GM12878 (cell line): ENCODE measurements around the gene PATJ. TPM values are rescaled to one million over a fixed set of nuclear protein-coding genes. Genes with fewer than 3 reads are reported as not detected.
"Not testable (repeated sequence)": the region's sequence is repeated elsewhere in the genome, so short reads cannot be mapped to it uniquely, and the experiment has no call there.

ENCODE experiments used
- ATAC-seq: fragments of 200-7000 bp; cut with Tn5 transposase; 3 replicates; pipeline ENCODE4 v1.9.1; 2020; ENCODE audit warnings: mild to moderate bottlenecking, moderate library complexity
- BruUV-seq: library from RNA; stranded (reverse); fragments of 400-500 nt; replicated peaks from 2 replicates; lab custom pipeline; 2021; lab: Mats Ljungman, UMichigan
- CTCF ChIA-PET: fragments of 300-600 bp; sonication (Branson Sonifier 250); formaldehyde crosslinking; extraction: SDS; loops from one replicate; lab custom pipeline; 2021; ENCODE audit warnings: inconsistent platforms; lab: Yijun Ruan, JAX
- POLR2A ChIA-PET: fragments of 350-600 bp; formaldehyde crosslinking; extraction: SDS; loops from one replicate; lab custom pipeline; 2021; ENCODE audit warnings: inconsistent platforms; lab: Charles Lee
- RAD21 ChIA-PET: fragments of 300-600 bp; sonication (Branson Sonifier 250); formaldehyde crosslinking; loops from one replicate; lab custom pipeline; 2023; ENCODE audit warnings: antibody characterized with exemption; ENCODE audit not compliant: unreplicated experiment; lab: Charles Lee
- SMC1A ChIA-PET: fragments of 300-600 bp; sonication (Branson Sonifier 250); formaldehyde crosslinking; loops from one replicate; lab custom pipeline; 2023; ENCODE audit not compliant: unreplicated experiment, uncharacterized antibody; lab: Charles Lee
- DNase-seq: peaks from one replicate; pipeline ENCODE4 v3.0.0-alpha.2; 2011; ENCODE audit warnings: low read depth, low spot score
- FAIRE-seq: peaks from 3 replicates; lab custom pipeline; 2011; peaks lifted over from hg19 to GRCh38; lab: Jason Lieb, UNC
- H2AFZ ChIP-seq: 2 replicates; pipeline ENCODE4 v1.6.0; 2011; ENCODE audit warnings: low read depth, low read length, control low read depth; ENCODE audit not compliant: control insufficient read depth
- H3K27ac ChIP-seq: 2 replicates; pipeline ENCODE4 v1.5.1; 2011; ENCODE audit warnings: control low read depth; ENCODE audit not compliant: control insufficient read depth, insufficient read depth
- H3K27me3 ChIP-seq, 2 experiments: replicated peaks in 1 of 2; 2 replicates each; pipeline versions ENCODE4 v1.6.0 to v1.6.1; 2011; ENCODE audit warnings: low read length in 1 of 2; ENCODE audit not compliant: control insufficient read depth in 2 of 2, insufficient read depth in 2 of 2
- H3K36me3 ChIP-seq, 2 experiments: 2 replicates each; pipeline ENCODE4 v1.5.1; 2011; ENCODE audit warnings: low read length in 1 of 2; ENCODE audit not compliant: control insufficient read depth in 2 of 2, insufficient read depth in 2 of 2
- H3K4me1 ChIP-seq: 2 replicates; pipeline ENCODE4 v1.6.1; 2011; ENCODE audit warnings: mild to moderate bottlenecking, low read length, moderate library complexity, mixed read lengths; ENCODE audit not compliant: control insufficient read depth, insufficient read depth
- H3K4me2 ChIP-seq: 2 replicates; pipeline ENCODE4 v1.6.0; 2011; ENCODE audit warnings: control low read depth; ENCODE audit not compliant: control insufficient read depth, insufficient read depth
- H3K4me3 ChIP-seq: fragments of 200-600 bp; sonication (generic); 2 replicates; pipeline ENCODE4 v1.5.1; 2016
- H3K79me2 ChIP-seq: 2 replicates; pipeline ENCODE4 v1.6.0; 2011; ENCODE audit warnings: low read length; ENCODE audit not compliant: control insufficient read depth, insufficient read depth
- H3K9ac ChIP-seq: 2 replicates; pipeline ENCODE4 v1.8.0; 2011; ENCODE audit warnings: low read length, control low read depth, mixed read lengths; ENCODE audit not compliant: control insufficient read depth, insufficient read depth
- H3K9me3 ChIP-seq: replicated peaks from 3 replicates; pipeline ENCODE4 v1.5.1; 2011; ENCODE audit warnings: mild to moderate bottlenecking, low read length; ENCODE audit not compliant: control insufficient read depth, insufficient read depth
- H4K20me1 ChIP-seq: 2 replicates; pipeline ENCODE4 v1.6.0; 2011; ENCODE audit not compliant: control insufficient read depth, insufficient read depth
- CTCF ChIP-seq, 3 experiments: IDR thresholded peaks in 2 of 3; conservative IDR thresholded peaks in 1 of 3; 2 replicates each; pipeline ENCODE4 v1.5.1; 2011; ENCODE audit warnings: low read depth in 3 of 3, low read length in 3 of 3, mild to moderate bottlenecking in 3 of 3, control low read depth in 2 of 3, moderate library complexity in 2 of 3, inconsistent platforms in 1 of 3, mixed read lengths in 1 of 3; ENCODE audit not compliant: control insufficient read depth in 2 of 3, insufficient read depth in 1 of 3; ENCODE audit errors: extremely low read depth in 1 of 3
- E2F4 ChIP-seq: IDR thresholded peaks from 2 replicates; pipeline ENCODE4 v1.6.1; 2012; ENCODE audit warnings: low read depth, low read length, improper control_type of control experiment
- IRF4 ChIP-seq: IDR thresholded peaks from 2 replicates; pipeline ENCODE4 v1.6.1; 2011; ENCODE audit warnings: low read depth, low read length
- MLLT1 ChIP-seq: fragments of 450-650 bp; IDR thresholded peaks from 2 replicates; pipeline ENCODE4 v1.6.1; 2016; ENCODE audit warnings: mild to moderate bottlenecking
- TARDBP ChIP-seq: IDR thresholded peaks from 2 replicates; pipeline ENCODE4 v1.6.1; 2016; ENCODE audit warnings: borderline replicate concordance
- ZBTB11 ChIP-seq: fragments of 450-650 bp; formaldehyde crosslinking; IDR thresholded peaks from 2 replicates; pipeline ENCODE4 v1.5.0; 2022; ENCODE audit warnings: mild to moderate bottlenecking, missing genetic modification characterization
- WGBS: methylation state at CpG from one replicate; pipeline ENCODE4 v1.1.6; 2016; ENCODE audit warnings: low lambda C conversion rate; ENCODE audit not compliant: insufficient replicate concordance, insufficient coverage; ENCODE audit errors: missing lambda C conversion rate; 5-methylcytosine and 5-hydroxymethylcytosine counted together
- in situ Hi-C: fragments of 300-500 bp; cut with MboI; formaldehyde crosslinking; loops from 9 replicates; pipeline ENCODE4 v1.14.3; 2018; ENCODE audit warnings: mixed read lengths
- intact Hi-C: fragments of 100-400 bp; cut with micrococcal nuclease; formaldehyde crosslinking; loops from one replicate; pipeline ENCODE4 v1.14.2; 2022; ENCODE audit not compliant: unreplicated experiment
- polyA plus RNA-seq, 11 experiments: library from polyadenylated mRNA; depleted of rRNA in 4 of 11; unstranded in 6 of 11; stranded (reverse) in 5 of 11; fragments of >200 nt; fragmentation: Nextera tagmentation in 4 of 11; fragmentation: Illumina TruSeq in 1 of 11; extraction: Ambion mirVana in 4 of 11; extraction: Trizol in 1 of 11; gene quantifications; 1 replicate in 1 of 11; 2 replicates in 10 of 11; pipeline versions ENCODE4 v1.2.1 to v1.2.3, GENCODE V29; 2011 to 2016; ENCODE audit warnings: inconsistent platforms in 2 of 11, missing spikeins in 2 of 11, low read depth in 1 of 11
- total RNA-seq, 4 experiments: library from RNA; depleted of rRNA in 3 of 4; stranded (reverse); fragments of >200 nt in 3 of 4; fragmentation: Illumina TruSeq in 1 of 4; extraction: Trizol in 1 of 4; gene quantifications; 2 replicates each; pipeline versions ENCODE4 v1.2.1 to v1.2.3, GENCODE V29; 2013 to 2021

Gene PATJ
- total and polyA plus RNA-seq, 10 of the 15 experiments (the other 5 are each of a cell fraction or from before 2014, with no cell fraction given) = 2.8 to 13.9 (median 6.9) TPM

GRCh38 chr1:62161711-62162110 is 419.4 kb downstream of the PATJ start (continued):
- TF ChIP-seq CTCF (IDR thresholded peaks at IDR 0.05 in 2 of 3, conservative IDR thresholded peaks at IDR 0.05 in 1 of 3; ENCODE audit: control insufficient read depth in 2 of 3, extremely low read depth in 1 of 3, insufficient read depth in 1 of 3, low read depth in 3 of 3, low read length in 3 of 3) = no peak
- TF ChIP-seq TARDBP = no peak
- TF ChIP-seq E2F4 = no peak
- no peak for TF ChIP-seq IRF4
- TF ChIP-seq ZBTB11 (CRISPR knock-in tag) = no peak
- TF ChIP-seq MLLT1 = no peak

GRCh38 chr1:62170380-62170779 is 428.1 kb downstream of the PATJ start:
- H3K4me1 ChIP-seq, DNase-seq, H3K9me3 ChIP-seq, ATAC-seq, H2AFZ ChIP-seq, H3K4me3 ChIP-seq, FAIRE-seq, RAD21 ChIA-PET, H3K9ac ChIP-seq, H3K27ac ChIP-seq, H3K79me2 ChIP-seq, H3K4me2 ChIP-seq, intact Hi-C loops, H4K20me1 ChIP-seq, BruUV-seq, CTCF ChIA-PET, H3K36me3 ChIP-seq, SMC1A ChIA-PET, in situ Hi-C loops, H3K27me3 ChIP-seq: not testable (repeated sequence)
- POLR2A ChIA-PET = interaction anchor here (0.7 kb wide), 1 partner anchor 320 kb away, joined by 3 read pairs; no protein-coding TSS in a partner anchor
- WGBS = 36% methylated on average over 9 of the region's 10 CpGs
